Putamen (tissue), 1 donor: ENCODE measurements around the gene SMPD2.

Experiments
- DNase-seq: peaks from one replicate; pipeline ENCODE4 v3.0.0-alpha.2; 2016; ENCODE audit warnings: low spot score

SMPD2 gene

GRCh38 chr6:109447087-109447486 lies 6.6 kb downstream of the SMPD2 start:
- DNase-seq = no peak

GRCh38 chr6:109447878-109448555 lies 7.5 kb downstream of the SMPD2 start:
- DNase-seq = no peak

DNA sequence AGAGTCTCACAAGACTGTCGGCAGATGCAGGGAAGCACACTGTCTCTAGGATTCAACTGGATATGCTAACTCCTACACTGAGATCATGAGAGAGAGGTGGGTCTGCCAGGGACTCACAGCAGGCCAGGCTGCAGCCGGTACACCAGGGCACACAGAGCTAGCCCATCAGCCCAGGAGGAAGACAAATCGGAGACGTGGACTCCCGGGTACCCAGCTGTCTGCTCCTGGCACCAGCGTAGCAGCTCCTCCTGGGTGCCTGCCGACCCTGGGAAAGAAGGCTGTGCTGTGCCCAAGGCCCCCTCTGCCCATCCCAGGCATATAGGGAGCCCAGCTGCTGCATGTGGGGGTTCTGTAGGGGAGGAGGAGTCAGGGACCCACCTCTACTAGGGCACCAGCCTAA lies 8.1 kb downstream of the SMPD2 start:
- no peak for DNase-seq

- no peak for DNase-seq
Measured at GRCh38 chr6:109449064-109449794, 8.7 kb downstream of the SMPD2 start.

DNA sequence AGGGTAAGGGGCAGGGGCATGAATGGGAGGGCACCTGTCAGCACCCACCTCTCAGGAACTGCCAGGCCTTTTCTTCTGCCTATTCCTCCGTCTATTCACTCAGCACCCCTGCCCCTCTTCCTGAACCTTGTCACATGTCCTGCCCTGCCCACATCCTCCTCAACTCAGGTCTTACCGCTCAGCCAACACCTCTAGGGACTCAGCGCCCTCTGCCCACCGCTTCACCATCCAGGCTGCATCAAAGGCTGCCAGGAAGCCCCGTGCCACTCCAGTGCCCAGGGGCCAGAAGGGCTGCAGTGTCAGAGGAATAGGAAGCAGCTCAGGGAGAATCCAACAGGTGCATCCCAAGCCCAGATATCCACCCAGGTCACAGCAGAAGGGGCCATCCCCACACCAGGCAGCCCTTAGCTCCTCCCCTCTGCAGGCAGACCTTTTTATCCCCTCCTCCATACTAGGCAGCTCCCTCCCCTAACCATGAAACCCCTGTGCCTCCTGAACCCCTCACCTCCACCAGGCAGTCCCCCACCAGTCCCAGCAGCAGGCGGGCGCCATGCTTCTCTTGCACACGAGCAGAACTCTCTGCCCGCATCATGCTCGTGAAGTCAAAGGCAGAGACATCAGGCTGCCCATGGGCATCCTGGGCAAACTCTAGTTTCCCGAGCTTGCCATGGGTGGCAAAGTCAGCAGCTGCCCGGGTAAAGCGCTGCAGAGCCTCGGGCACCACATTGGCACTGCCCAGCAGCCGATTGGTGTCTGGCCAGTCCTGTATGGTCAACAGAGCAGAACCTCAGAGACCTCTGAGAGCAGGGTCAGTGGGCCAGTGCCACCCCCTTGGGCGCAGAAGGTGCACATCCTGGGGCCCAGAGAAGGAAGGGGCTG lies 9.5 kb downstream of the SMPD2 start:
- DNase-seq = no peak

DNA sequence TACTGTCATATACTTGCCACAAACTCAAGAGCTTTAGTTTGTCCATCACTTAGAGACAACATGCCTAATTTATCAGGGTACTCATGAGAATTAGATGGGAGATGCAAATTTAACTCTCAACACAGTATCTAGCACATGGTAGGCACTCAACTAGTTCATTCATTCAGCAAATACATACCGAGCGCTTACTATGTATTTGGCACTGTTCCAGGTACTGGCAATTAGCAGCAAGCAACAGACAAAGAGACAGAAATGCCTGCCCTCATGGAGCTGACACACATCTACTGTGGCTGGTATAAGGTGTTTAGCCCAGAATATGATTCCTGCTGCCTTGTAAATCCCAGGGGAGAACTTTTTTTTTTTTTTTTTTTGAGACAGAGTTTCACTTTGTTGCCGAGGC lies 10.3 kb downstream of the SMPD2 start:
- DNase-seq = no peak

GRCh38 chr6:109451376-109451775 lies 10.9 kb downstream of the SMPD2 start:
- no peak for DNase-seq

DNA sequence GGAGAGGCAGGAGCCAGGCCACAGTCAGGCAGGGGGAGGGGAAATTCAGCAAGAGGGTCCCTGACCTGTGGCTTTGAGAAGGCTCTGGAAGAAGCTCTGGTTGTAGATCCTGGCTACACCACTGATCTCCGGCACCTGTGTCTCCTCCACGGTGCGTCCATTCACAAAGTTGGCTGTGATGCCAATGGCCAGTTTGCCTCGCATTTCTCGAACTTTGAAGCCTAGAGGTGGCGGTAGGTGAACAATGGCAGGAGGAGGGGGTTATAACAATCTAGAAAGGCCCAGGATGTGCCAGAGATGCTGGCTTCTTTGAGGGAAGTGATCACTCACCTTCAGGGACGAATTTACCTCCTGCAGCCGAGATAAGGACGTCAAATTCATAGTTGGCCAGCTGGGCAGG lies 11.7 kb downstream of the SMPD2 start:
- DNase-seq = no peak

DNA sequence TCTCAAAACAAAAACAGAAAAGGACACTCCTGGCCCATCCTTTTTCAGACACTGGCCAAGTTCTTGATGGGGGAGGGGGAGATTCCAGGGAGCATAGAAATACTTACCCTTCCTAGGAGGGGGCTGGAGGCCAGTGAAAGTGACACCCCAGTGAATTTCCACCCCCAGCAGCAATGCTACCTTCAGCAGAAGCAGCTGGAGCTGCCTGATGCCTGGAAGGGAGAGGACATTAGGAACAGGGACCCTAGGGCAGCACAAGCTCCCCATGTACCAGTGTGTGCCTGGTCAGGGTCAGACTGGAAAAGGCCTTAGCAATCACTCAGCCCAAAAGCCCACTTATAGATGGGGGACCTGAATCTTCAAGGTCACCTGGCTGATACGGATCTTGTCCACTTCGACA lies 12.6 kb downstream of the SMPD2 start:
- DNase-seq = no peak

DNA sequence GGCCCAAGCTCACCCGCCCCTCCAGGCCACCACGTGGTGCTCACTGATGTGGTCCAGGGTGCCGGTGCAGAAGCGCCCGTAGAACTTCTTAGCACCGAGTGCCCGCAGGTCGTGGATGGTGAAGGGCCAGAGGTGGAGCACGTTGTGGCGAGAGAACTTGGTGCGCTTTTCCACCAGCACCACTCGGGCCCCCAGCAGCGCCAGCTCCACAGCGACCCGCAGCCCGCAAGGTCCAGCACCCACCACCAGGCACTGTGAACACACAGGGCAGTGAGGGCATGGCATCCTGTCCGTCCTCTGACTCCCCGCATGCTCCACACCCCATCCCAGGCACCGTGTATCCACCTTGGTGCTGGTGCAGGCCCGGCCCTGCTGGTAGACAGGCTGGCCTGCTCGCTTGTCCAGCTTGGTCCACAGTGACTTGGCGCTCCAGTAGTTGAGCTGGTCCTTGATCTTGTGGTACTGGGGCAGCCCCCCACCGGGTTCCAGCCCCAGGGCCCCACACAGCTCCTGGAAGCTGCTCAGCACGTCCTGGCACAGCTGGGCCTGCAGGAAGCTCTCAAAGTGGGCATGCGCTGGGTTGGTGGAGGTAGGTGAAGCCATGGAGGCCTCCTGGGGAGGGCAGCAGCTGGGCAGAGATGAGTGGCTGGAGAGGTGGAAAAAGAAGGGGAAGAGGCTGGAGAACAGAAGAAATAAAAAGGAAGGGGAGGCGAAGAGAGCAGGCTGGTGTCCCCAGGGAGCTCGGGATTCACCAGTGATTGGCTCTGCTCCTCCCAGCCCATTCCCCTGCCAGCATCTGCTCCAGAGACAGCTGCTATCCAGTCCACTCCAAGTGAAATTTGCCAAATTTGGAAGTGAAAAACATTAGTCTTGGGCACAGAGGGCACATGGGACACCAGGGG lies 13.3 kb downstream of the SMPD2 start:
- DNase-seq = no peak

GRCh38 chr6:109454496-109455436 lies 14.2 kb downstream of the SMPD2 start:
- DNase-seq = no peak

DNA sequence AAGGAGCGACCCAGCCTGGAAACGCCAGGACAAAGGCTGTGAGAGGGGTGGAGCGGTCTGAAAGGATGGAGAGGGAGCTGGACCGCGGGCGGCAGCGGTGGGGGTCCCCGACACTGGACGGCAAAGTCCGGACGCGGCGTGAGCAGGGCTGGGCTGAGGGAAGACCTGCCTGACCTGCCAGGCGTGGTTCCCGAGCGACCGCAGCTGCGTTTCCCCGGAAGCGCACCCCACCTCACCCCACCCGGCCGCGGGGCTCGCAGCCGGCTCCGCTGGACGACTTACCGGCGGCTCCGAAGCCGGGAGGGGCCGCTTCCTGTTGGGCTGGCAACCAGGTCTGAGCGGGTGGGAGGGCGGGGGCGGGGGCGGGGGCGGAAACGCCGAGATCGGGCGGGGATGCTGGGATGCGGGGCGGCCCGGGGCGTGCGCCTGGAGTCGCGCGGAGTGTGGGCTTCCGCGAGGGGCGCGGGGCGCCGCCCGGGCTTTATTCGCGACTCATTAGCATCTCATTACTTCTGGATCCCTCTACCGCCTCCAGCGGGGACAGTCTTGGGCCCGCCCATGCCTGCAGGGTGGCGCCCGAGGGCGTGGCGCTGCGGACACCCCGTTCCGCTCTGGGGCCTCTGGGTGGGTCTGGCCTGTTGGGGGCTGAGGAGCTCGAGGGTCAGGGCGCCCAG lies 15.1 kb downstream of the SMPD2 start, which contains the start of gene MICAL1:
MICAL1 (minus strand) TSS at position 336 of the 674 bp plus-strand sequence. CDS start 1,576 bp downstream, outside the sequence.
- no peak for DNase-seq

GRCh38 chr6:109456111-109456583 lies 15.6 kb downstream of the SMPD2 start:
- no peak for DNase-seq

GRCh38 chr6:109456710-109457561 lies 16.4 kb downstream of the SMPD2 start:
- DNase-seq = no peak

DNA sequence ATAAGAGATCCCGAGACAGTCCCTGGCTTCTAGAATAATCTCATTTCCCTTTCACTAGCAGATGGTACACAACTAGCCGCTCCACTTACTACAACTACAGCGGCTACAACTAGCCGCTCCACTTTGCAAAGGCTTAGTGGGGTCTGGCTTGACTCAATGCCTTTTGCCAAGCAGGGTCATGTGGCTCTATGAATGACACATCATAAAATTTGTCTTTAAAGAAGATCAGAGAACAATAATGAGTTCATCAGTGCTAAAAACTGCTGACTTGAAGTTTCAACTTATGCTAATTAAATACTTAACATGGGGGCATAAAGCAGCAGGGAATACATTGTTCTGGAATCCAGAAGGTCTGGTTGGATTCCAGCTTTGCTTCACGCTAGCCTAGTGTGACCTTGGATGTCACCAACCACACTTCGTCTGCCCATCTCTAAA lies 17.1 kb downstream of the SMPD2 start:
- no peak for DNase-seq

- DNase-seq = no peak
Measured at GRCh38 chr6:109458774-109459531, 18.4 kb downstream of the SMPD2 start.

DNA sequence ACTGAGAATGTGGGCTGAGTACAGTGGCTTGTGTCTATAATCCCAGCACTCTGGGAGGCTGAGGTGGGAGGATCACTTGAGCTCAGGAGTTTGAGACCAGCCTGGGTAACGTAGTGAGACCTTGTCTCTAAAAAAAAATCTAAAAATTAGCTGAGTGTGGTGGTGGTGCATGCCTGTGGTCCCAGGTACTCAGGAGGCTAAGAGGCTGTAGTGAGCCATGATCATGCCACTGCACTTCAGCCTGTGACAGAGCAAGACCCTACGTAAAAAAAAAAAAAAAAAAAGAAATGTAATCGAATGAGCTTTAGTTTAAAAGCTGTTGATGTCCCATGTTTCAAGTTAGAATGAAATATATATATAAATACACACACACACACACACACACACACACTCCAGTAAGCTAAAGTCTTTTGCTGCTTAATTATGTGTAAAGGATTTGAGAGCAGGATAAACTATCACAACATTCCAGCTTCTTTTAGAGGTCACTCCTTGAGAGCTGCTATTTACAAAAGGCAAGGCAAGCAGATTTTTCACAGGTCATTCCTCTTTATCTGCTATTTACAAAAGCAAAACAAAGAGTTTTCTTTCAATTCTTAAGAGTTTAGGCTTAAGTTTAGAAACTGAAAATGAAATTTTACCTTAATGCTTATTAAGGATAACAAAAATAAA lies 19.8 kb downstream of the SMPD2 start:
- DNase-seq = no peak
